Measurements from ENCODE around the gene PACSIN2.

PACSIN2 gene

GRCh38 chr22:43004362-43005035 is 10.4 kb downstream of the PACSIN2 start:
- TF ChIP-seq ZFX (IDR thresholded peaks at IDR 0.05; ENCODE audit: borderline replicate concordance): no peak
- H3K27ac ChIP-seq: no peak overlapping the region

- TF ChIP-seq CTCF (IDR thresholded peaks at IDR 0.05) (no peak), ZFX (IDR thresholded peaks at IDR 0.05; ENCODE audit: borderline replicate concordance) (no peak)
- no peak overlapping the region for H3K27ac ChIP-seq
These were observed 12.8 kb downstream of the PACSIN2 start for GRCh38 chr22:43002202-43002586.

GRCh38 chr22:43001271-43002201 is 13.4 kb downstream of the PACSIN2 start:
- no peak overlapping the region for H3K27ac ChIP-seq
- TF ChIP-seq ZFX (IDR thresholded peaks at IDR 0.05; ENCODE audit: borderline replicate concordance) (no peak), CTCF (IDR thresholded peaks at IDR 0.05) (no peak)

DNA sequence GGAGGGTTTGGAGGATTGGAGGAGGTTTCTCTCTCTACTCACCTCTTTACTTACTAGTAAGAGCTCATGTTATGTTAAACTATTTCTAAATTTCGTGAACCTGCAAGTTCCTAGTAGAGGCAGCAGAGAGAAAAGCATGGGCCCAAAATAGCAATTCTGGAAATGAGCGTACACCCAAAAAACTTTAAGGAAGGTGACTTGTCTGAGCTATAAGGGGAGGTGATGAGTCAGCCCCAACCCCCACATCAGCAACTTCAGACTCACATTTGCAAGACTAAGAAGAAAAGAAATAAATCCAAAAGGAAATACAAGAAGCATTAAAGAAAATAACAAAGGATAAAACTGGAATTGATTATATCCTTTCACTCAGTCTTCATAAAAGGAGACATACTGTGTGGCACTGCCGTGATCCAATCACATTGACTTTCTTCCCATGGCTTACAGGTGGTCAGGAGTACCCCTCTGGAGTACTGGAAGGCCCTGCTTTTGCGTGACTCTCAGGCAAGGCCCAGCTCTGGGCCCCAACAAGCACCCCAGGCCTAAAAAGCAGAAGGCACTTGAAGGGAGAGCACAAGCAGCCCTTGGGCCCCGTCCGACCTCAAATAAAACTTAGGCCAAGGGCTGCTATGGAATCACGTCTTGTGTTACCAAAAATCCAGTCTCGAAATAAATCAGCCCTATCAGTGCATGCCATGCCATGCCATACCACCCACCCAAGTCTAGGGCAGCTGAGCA is 14.3 kb downstream of the PACSIN2 start:
- TF ChIP-seq CTCF (IDR thresholded peaks at IDR 0.05) (no peak), ZFX (IDR thresholded peaks at IDR 0.05; ENCODE audit: borderline replicate concordance) (no peak)
- no peak overlapping the region for H3K27ac ChIP-seq

DNA sequence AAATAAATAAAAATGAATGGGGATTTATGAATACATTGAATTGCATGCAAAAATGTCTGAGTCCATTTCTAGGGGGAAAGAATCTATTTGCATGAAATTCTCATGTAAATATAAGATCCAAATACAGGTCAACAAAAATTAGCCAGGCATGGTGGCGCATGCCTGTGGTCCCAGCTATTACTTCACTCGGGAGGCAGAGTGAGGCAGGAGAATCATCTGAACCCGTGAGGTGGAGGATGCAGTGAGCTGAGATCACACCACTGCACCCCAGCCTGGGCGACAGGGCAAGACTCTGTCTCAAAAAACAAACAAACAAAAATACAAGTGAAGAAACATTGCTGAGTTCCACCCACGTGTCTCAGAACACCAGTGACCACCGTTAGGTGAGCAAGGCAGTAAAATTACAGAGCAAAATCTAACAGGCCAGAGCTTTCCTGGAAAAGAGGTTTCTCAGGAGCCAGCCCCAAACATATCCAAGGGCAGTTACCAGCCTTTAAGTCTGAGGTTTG is 17.3 kb downstream of the PACSIN2 start:
- no peak overlapping the region for H3K27ac ChIP-seq

DNA sequence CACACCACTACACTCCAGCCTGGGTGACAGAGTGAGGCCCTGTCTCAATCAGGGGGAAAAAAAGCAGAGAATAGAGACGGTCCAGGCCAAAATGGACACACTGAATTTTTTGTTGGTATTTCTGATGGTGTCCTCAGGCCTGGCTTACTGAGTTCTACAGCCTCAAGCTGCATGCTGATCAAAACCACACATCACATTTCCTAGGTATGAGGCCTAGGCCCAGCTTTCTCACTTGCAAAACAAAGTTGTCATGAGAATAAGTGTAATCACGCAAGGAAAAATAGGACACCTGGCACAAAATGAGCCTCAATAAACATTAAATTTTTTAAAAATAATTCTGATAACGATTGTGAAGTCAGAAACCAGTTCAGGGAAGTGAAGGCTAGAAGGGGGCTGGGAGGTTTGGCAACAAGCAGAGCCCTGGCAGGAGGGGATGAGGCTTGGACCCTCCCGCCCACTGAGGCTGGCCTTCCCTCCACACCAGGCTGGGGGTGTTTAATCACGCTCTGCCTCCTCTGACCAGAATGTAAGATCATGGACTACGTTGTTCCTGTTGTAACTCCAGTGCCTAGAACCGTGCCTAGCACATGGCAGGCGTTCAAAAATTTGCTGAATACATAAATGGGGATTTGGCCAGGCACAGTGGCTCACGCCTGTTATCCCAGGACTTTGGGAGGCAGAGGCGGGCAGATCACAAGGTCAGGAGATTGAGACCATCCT is 18.1 kb downstream of the PACSIN2 start:
- H3K27ac ChIP-seq: peak overlapping the region; percentile 88
- TF ChIP-seq ZFX (IDR thresholded peaks at IDR 0.05; ENCODE audit: borderline replicate concordance): no peak
- TF ChIP-seq CTCF (IDR thresholded peaks at IDR 0.05): no peak

More for the DNA sequence above, 17.3 kb downstream of the PACSIN2 start:
- TF ChIP-seq ZFX (IDR thresholded peaks at IDR 0.05; ENCODE audit: borderline replicate concordance): no peak
- no peak for TF ChIP-seq CTCF (IDR thresholded peaks at IDR 0.05)

DNA sequence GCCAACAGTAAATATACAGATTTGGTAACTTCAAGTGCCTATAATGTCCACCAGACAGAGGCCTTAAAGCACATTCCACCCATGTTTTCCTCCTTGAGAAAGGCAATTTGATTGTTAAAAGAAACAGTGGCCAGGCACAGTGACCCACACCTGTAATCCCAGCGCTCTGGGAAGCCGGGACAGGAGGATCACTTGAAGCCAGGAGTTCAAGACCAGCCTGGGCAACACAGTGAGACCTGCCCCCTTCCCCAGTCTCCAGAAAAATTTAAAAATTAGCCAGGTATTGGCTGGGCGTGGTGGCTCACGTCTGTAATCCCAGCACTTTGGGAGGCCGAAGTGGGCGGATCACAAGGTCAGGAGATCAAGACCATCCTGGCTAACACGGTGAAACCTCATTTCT is 19.3 kb downstream of the PACSIN2 start:
- H3K27ac ChIP-seq: peak overlapping the region; percentile 88
